ENCODE data around the gene SLC12A1. TPM values are rescaled to one million over a fixed set of nuclear protein-coding genes. Genes with fewer than 3 reads are reported as not detected.

SLC12A1 gene
- total RNA-seq, 1 experiment from 2014 or later, result not detected

DNA sequence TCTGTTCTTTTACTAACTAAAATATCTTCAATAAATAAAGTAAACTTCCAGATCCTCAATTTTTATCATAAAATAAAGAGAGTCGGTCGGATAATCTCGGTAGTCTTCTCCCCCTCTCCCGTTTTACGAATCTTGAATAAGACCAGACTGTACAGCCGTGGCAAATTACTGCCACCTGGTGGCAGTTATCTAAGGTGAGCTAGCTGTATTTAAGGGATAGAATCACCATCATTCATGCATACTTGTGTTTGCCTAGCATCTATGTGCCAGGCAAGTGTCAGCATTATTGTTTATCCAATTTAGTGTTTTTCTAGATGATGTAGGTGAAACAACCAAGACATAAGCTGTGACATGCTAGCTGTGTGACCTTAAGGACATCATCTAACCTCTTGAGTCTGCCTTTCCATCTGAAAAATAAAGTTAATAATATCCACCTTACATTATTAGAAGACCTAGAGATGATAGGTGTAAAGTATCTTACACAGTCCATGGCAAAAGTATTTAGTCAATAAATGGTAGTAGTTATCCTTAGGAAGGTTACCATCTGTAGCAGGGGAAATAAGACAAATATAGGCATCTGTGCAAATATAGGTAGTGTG, 146.5 kb downstream of the SLC12A1 start:
- DNase-seq (ENCODE audit: low read depth), result peak; percentile 55

Small RNA genes within 50 kb of the gene (small RNA-seq; reads per million reads assigned to genes)
- not detected for gene RF00019

Other genes starting within 250 kb of the SLC12A1 start
- not detected in 2 replicates for gene SLC24A5, start 85.3 kb upstream of the SLC12A1 start, total RNA-seq (2014; rRNA removed; shearing (Covaris generic))
- 7.7 and 15.2 TPM in 2 replicates for gene MYEF2, start 28.0 kb upstream of the SLC12A1 start, total RNA-seq (2014; rRNA removed; shearing (Covaris generic))
- gene CTXN2, start 14.6 kb upstream of the SLC12A1 start, total RNA-seq (2014; rRNA removed; shearing (Covaris generic)), result not detected in 2 replicates
- 132 and 160 TPM in 2 replicates for gene DUT, start 125.1 kb downstream of the SLC12A1 start, total RNA-seq (2014; rRNA removed; shearing (Covaris generic))

Measured in HT1080 (cell line).